MM.1S (cell line): ENCODE data around the gene ITGA11.

ENCODE experiments used
- DNase-seq: peaks from one replicate; pipeline ENCODE4 v3.0.0-alpha.2; 2015
- H2AFZ ChIP-seq: fragments of 300-600 bp; sonication (generic); 2 replicates; pipeline ENCODE4 v1.6.0; 2016; ENCODE audit warnings: antibody characterized with exemption, low read length
- H3F3A ChIP-seq: fragments of 300-600 bp; sonication (generic); 2 replicates; pipeline ENCODE4 v1.6.1; 2016; ENCODE audit warnings: mild to moderate bottlenecking, antibody characterized with exemption, low read length, moderate library complexity, mixed read lengths; ENCODE audit not compliant: insufficient read depth
- H3K27ac ChIP-seq: fragments of 300-600 bp; sonication (generic); 2 replicates; pipeline ENCODE4 v1.5.1; 2016; ENCODE audit warnings: mild to moderate bottlenecking, low read length
- H3K27me3 ChIP-seq: fragments of 300-600 bp; sonication (generic); replicated peaks from 2 replicates; pipeline ENCODE4 v1.6.0; 2016; ENCODE audit warnings: low read length; ENCODE audit not compliant: insufficient read depth
- H3K36me3 ChIP-seq: fragments of 300-600 bp; sonication (generic); replicated peaks from 2 replicates; pipeline ENCODE4 v1.6.1; 2016; ENCODE audit warnings: mild to moderate bottlenecking, low read length, mixed read lengths; ENCODE audit not compliant: insufficient read depth
- H3K4me1 ChIP-seq: fragments of 300-600 bp; sonication (generic); 2 replicates; pipeline ENCODE4 v1.6.1; 2016; ENCODE audit warnings: low read length, mixed read lengths
- H3K4me2 ChIP-seq: fragments of 300-600 bp; sonication (generic); 2 replicates; pipeline ENCODE4 v1.6.0; 2016; ENCODE audit warnings: low read depth, low read length
- H3K4me3 ChIP-seq: fragments of 300-600 bp; sonication (generic); 2 replicates; pipeline ENCODE4 v1.5.1; 2016; ENCODE audit warnings: low read length, mixed read lengths
- H3K79me2 ChIP-seq: fragments of 300-600 bp; sonication (generic); 2 replicates; pipeline ENCODE4 v1.6.1; 2016; ENCODE audit warnings: mixed run types, low read length, mixed read lengths
- H3K9ac ChIP-seq: fragments of 300-600 bp; sonication (generic); 2 replicates; pipeline ENCODE4 v1.6.1; 2016; ENCODE audit warnings: low read length, mixed read lengths
- H3K9me2 ChIP-seq: fragments of 300-600 bp; sonication (generic); replicated peaks from 2 replicates; pipeline ENCODE4 v1.6.1; 2016; ENCODE audit warnings: mild to moderate bottlenecking, low read length, mixed read lengths; ENCODE audit not compliant: insufficient read depth
- H3K9me3 ChIP-seq: fragments of 300-600 bp; sonication (generic); replicated peaks from 2 replicates; pipeline ENCODE4 v1.6.1; 2016; ENCODE audit warnings: mild to moderate bottlenecking, low read length, mixed read lengths; ENCODE audit not compliant: insufficient read depth
- H4K20me1 ChIP-seq: fragments of 300-600 bp; sonication (generic); 2 replicates; pipeline ENCODE4 v1.6.1; 2016; ENCODE audit warnings: mild to moderate bottlenecking, low read length, moderate library complexity, mixed read lengths; ENCODE audit not compliant: insufficient read depth
- CTCF ChIP-seq: fragments of 300-600 bp; sonication (generic); IDR thresholded peaks from 2 replicates; pipeline ENCODE4 v1.5.1; 2016; ENCODE audit warnings: antibody characterized with exemption, low read length, mixed read lengths
- EZH2 ChIP-seq: fragments of 300-600 bp; sonication (generic); optimal IDR thresholded peaks from 2 replicates; pipeline ENCODE3; 2017; ENCODE audit warnings: low read depth, mild to moderate bottlenecking, antibody characterized with exemption, low read length, mixed read lengths
- EZH2phosphoT487 ChIP-seq: fragments of 300-600 bp; sonication (generic); IDR thresholded peaks from 2 replicates; pipeline ENCODE4 v1.6.1; 2018; ENCODE audit warnings: antibody characterized with exemption, low read length

Gene ITGA11

GRCh38 chr15:68371160-68371559 lies 60.8 kb downstream of the ITGA11 start:
- no peak overlapping the region for H3K4me3 ChIP-seq
- no peaks in the 10 kb centered on the region for H3K4me1 ChIP-seq
- H3F3A ChIP-seq, result no peaks in the 10 kb centered on the region
- no peaks in the 10 kb centered on the region for H3K9me3 ChIP-seq
- H3K9ac ChIP-seq, result no peak overlapping the region
- H3K27me3 ChIP-seq, result no peaks in the 10 kb centered on the region
- H3K9me2 ChIP-seq, result no peaks in the 10 kb centered on the region
- no peak overlapping the region for H3K4me2 ChIP-seq
- H2AFZ ChIP-seq, result no peak overlapping the region
- no peak for TF ChIP-seq CTCF
- TF ChIP-seq EZH2phosphoT487, result no peak
- TF ChIP-seq EZH2, result no peak
- no peaks in the 10 kb centered on the region for H3K36me3 ChIP-seq
- no peak overlapping the region for H3K27ac ChIP-seq
- H4K20me1 ChIP-seq, result no peaks in the 10 kb centered on the region
- no peak for DNase-seq
- H3K79me2 ChIP-seq, result no peaks in the 10 kb centered on the region

GRCh38 chr15:68370768-68371151 lies 61.2 kb downstream of the ITGA11 start:
- TF ChIP-seq EZH2phosphoT487 (no peak), EZH2 (no peak), CTCF (no peak)
- Histone ChIP-seq H3K9ac (no peak overlapping the region), H3K36me3 (no peaks in the 10 kb centered on the region), H3K79me2 (no peaks in the 10 kb centered on the region), H3K9me3 (no peaks in the 10 kb centered on the region), H3K9me2 (no peaks in the 10 kb centered on the region), H3K27ac (no peak overlapping the region), H3F3A (no peaks in the 10 kb centered on the region), H3K4me2 (no peak overlapping the region), H4K20me1 (no peaks in the 10 kb centered on the region), H2AFZ (no peak overlapping the region), H3K27me3 (no peaks in the 10 kb centered on the region), H3K4me3 (no peak overlapping the region), H3K4me1 (no peaks in the 10 kb centered on the region)
- DNase-seq, result no peak

GRCh38 chr15:68369931-68370767 lies 61.8 kb downstream of the ITGA11 start:
- Histone ChIP-seq H3K79me2 (no peaks in the 10 kb centered on the region), H3K4me2 (no peak overlapping the region), H3K4me3 (no peak overlapping the region), H3K9me2 (no peaks in the 10 kb centered on the region), H3K36me3 (no peaks in the 10 kb centered on the region), H3K9me3 (no peaks in the 10 kb centered on the region), H3K4me1 (no peaks in the 10 kb centered on the region), H4K20me1 (no peaks in the 10 kb centered on the region), H3K27ac (no peak overlapping the region), H3K9ac (no peak overlapping the region), H3F3A (no peaks in the 10 kb centered on the region), H2AFZ (no peak overlapping the region), H3K27me3 (no peaks in the 10 kb centered on the region)
- no peak for DNase-seq
- TF ChIP-seq CTCF (no peak), EZH2 (no peak), EZH2phosphoT487 (no peak)
